Adrenal gland (tissue), 5 donors: ENCODE results near the gene ADARB2.

Experiments used
- CTCF ChIP-seq, 6 experiments: fragments of 450-650 bp in 4 of 6; fragments of 200-600 bp in 2 of 6; sonication (generic) in 1 of 6; IDR thresholded peaks; 1 replicate in 5 of 6; 2 replicates in 1 of 6; pipeline versions ENCODE4 v1.5.1 to v1.8.0; 2016 to 2021; ENCODE audit warnings: antibody characterized with exemption in 6 of 6, mild to moderate bottlenecking in 2 of 6, moderate library complexity in 1 of 6
- POLR2A ChIP-seq, 2 donors: fragments of 450-650 bp; IDR thresholded peaks; one replicate each; pipeline ENCODE4 v1.6.1; 2017; ENCODE audit warnings: antibody characterized with exemption in 2 of 2, mild to moderate bottlenecking in 2 of 2, moderate library complexity in 1 of 2
- donor health status: DM: no; HTN: no; CAD: no.

GRCh38 chr10:1344846-1345245 is 392.5 kb downstream of the ADARB2 start:
- no peak for TF ChIP-seq CTCF (IDR thresholded peaks at IDR 0.05)
- no peak for TF ChIP-seq POLR2A (IDR thresholded peaks at IDR 0.05)
